IPS-15b (cell line): ENCODE results near the gene DNAJB6.

Source experiments
- H3K27me3 ChIP-seq: one replicate; pipeline ENCODE4 v1.6.1; 2013; ENCODE audit warnings: low read length; ENCODE audit not compliant: control insufficient read depth, insufficient read depth
- H3K36me3 ChIP-seq: one replicate; pipeline ENCODE4 v1.6.1; 2013; ENCODE audit warnings: low read length; ENCODE audit not compliant: control insufficient read depth, insufficient read depth
- H3K4me1 ChIP-seq: one replicate; pipeline ENCODE4 v1.6.1; 2013; ENCODE audit warnings: mild to moderate bottlenecking, low read length; ENCODE audit not compliant: control insufficient read depth, insufficient read depth
- H3K4me3 ChIP-seq: one replicate; pipeline ENCODE4 v1.5.1; 2013; ENCODE audit warnings: low read depth, low read length
- H3K9ac ChIP-seq: one replicate; pipeline ENCODE4 v1.6.1; 2013; ENCODE audit warnings: low read depth, mild to moderate bottlenecking, low read length
- H3K9me3 ChIP-seq: one replicate; pipeline ENCODE4 v1.6.1; 2013; ENCODE audit warnings: mild to moderate bottlenecking, low read length; ENCODE audit not compliant: control insufficient read depth, insufficient read depth

Gene DNAJB6

DNA sequence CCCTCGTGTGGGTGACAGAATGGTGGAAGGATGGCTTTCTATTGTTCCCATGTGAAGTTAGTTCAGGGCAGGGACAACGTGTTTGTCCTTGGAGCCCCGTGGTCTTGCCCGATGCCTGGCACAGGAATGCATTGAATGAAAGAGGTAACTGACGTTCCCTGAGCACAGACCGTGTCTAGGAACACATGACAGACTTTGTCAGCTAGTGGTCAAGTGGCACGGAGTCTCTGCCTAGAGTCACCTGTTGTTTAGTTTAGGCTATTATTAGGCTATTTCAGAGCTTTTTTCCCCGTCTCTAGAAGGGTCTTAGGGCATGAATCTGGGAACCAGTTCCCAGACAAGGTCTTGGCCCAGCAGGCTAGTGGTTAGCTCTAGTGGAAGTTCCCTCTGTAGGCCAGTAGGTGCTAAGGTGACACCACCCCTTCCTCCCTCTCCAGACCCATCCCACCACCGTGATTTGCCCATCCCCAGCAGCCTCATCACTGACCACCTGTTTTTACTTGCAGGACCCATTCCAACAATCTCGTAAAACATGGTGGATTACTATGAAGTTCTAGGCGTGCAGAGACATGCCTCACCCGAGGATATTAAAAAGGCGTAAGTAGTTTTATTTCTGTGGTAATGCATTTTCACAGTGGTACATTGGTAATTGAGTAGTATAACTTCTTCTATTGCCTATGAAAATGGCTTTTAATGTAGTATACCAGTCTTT is 21.4 kb downstream of the DNAJB6 start:
- H3K27me3 ChIP-seq, result no peaks in the 10 kb centered on the region
- no peak overlapping the region for H3K4me3 ChIP-seq
- no peaks in the 10 kb centered on the region for H3K9me3 ChIP-seq
- peaks cover 18% of the 10 kb centered on the region for H3K36me3 ChIP-seq
- peaks cover 17% of the 10 kb centered on the region for H3K4me1 ChIP-seq
- H3K9ac ChIP-seq, result no peak overlapping the region

DNA sequence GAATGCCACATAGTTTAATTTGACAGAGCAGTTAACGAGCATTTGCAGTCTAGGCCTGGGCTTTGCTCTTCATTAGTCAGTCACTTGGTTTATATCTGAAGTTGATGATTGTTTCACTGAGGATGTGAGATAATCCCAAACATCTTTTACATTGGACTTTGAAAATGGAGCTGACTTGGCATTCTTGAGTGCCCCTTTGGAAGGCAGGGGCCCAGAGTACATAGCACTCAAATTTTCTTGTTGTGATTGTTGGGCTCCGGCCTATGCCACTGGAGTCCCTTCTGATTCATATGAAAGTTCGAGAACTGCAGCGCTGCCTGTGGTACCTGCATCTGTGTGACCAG is 21.9 kb downstream of the DNAJB6 start:
- H3K36me3 ChIP-seq, result peaks cover 23% of the 10 kb centered on the region
- no peaks in the 10 kb centered on the region for H3K27me3 ChIP-seq
- no peak overlapping the region for H3K4me3 ChIP-seq
- H3K9me3 ChIP-seq, result no peaks in the 10 kb centered on the region
- H3K9ac ChIP-seq, result no peak overlapping the region
- H3K4me1 ChIP-seq, result peaks cover 16% of the 10 kb centered on the region

DNA sequence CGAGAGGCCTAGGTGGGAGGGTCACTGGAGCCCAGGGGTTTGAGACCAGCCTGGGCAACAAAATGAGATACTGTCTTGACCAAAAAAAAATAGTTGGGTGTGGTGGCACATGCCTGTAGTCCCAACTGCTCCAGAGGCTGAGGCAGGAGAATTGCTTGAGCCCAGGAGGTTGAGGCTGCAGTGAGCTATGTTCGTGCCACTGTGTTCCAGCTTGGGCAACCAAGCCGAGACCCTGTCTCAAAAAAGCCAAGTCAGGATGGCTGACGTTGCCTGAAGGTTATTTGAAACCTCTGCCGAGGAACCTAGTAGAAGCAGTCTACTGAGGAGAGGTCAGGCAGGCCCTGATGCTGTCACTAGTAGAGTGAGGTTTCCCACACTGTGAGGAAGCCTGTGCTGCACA is 22.8 kb downstream of the DNAJB6 start:
- H3K4me3 ChIP-seq, result no peak overlapping the region
- H3K9me3 ChIP-seq, result no peaks in the 10 kb centered on the region
- no peak overlapping the region for H3K9ac ChIP-seq
- peaks cover 13% of the 10 kb centered on the region for H3K4me1 ChIP-seq
- no peaks in the 10 kb centered on the region for H3K27me3 ChIP-seq
- H3K36me3 ChIP-seq, result peaks cover 29% of the 10 kb centered on the region

DNA sequence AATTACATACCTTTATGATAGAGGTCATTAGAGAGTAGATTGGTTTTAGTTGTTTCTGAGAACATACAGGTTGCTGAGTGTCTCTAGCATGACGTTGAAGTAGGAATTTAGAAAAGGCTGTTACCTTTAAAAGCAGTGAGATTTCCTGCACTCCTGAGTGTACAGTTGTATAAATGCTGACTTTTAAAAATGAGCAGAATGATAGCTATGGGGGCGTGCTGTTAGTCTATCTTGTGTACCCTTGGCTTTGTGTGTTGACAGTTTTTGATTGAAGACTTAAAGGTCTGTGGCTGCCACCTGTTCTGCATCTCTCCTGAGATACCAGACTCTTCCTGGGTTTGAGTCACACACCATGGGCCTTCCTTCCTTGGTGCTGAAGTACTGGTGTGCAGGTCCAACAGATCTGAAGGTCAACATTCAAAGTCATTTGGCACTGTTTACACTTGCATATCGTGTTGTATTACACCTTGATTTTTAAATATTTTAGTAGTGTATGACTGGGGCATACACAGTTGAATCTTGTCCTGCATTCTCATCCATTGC is 23.8 kb downstream of the DNAJB6 start:
- Histone ChIP-seq H3K9ac (no peak overlapping the region), H3K4me3 (no peak overlapping the region), H3K27me3 (no peaks in the 10 kb centered on the region), H3K9me3 (no peaks in the 10 kb centered on the region), H3K4me1 (peaks cover 12% of the 10 kb centered on the region), H3K36me3 (peaks cover 39% of the 10 kb centered on the region)

DNA sequence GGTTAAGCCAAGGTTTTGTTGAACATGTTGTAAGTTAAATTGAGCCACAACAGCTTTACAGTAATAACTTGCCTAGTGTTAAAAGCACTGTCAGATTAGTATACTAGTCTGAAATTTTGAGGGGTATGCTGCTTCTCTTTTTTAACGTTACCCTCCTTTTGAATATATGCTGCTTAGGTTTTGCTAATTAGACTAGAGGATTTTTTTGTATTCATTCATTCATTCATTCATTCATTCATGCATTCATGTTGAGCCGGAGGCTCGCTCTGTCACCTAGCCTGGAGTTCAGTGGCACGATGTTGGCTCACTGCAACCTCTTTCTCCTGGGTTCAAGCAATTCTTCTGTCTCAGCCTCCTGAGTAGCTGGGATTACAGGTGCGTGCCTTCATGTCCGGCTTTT is 24.7 kb downstream of the DNAJB6 start:
- Histone ChIP-seq H3K4me3 (no peak overlapping the region), H3K36me3 (peaks cover 46% of the 10 kb centered on the region), H3K4me1 (peaks cover 5% of the 10 kb centered on the region), H3K9me3 (no peaks in the 10 kb centered on the region), H3K9ac (no peak overlapping the region), H3K27me3 (no peaks in the 10 kb centered on the region)

DNA sequence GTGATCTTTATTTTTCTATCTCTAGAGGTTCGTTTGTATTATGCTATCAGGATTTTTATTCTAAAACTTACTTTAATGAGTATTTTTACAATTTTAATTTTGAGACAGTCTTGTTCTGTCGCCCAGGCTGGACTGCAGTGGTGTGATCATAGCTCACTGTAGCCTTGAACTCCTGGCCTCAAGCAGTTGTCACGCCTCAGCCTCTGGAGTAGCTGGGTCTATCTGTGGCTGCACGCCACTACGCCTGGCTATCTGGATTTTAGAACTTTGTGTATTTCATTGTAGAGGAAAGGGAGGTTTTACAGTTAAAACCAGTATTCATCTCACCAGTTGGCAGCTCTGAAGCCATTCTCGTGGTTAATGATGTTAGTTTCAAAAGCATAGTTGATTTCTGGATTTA is 25.9 kb downstream of the DNAJB6 start:
- Histone ChIP-seq H3K36me3 (peaks cover 52% of the 10 kb centered on the region), H3K27me3 (no peaks in the 10 kb centered on the region), H3K9ac (no peak overlapping the region), H3K4me1 (peaks cover 2% of the 10 kb centered on the region), H3K4me3 (no peak overlapping the region), H3K9me3 (no peaks in the 10 kb centered on the region)

DNA sequence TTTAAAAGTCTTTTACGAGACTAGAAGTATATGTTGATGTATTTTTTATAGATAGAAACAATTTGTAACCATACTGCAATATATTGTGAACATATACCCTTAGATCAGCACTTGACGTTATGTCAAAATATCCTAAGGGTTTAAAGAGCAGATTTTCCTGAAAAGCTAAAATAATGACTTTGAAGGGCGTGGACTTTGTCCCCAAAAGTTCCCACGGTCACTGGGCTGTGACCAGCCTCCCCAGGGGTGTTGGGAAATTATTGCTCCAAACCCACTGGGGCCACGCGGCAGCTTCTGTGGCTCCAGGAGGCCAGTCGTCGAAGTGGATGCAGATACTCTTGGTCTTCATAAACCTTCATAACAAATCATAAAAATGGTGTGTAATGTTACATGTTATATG is 29.9 kb downstream of the DNAJB6 start:
- no peaks in the 10 kb centered on the region for H3K4me1 ChIP-seq
- H3K27me3 ChIP-seq, result no peaks in the 10 kb centered on the region
- H3K4me3 ChIP-seq, result no peak overlapping the region
- peaks cover 70% of the 10 kb centered on the region for H3K36me3 ChIP-seq
- no peak overlapping the region for H3K9ac ChIP-seq
- H3K9me3 ChIP-seq, result no peaks in the 10 kb centered on the region

DNA sequence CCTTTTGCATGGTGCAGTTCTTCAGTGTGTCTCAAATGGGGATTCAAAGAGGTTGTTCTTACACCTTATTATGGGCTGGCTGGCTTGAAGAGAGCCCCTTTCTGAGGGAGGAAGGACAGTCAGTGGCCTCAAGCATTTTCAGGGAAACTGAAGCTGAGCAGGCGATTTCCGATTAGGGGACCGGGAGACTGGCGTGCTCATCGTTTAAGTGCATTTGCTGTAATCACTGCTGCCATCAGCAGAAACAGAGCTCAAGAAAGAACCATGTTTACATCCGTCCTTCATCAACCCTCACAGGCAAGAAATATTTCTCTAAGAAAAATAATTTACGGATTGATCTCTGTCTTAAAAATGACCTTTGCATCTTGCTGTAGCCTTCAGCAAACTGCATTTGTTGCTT is 32.2 kb downstream of the DNAJB6 start:
- H3K4me3 ChIP-seq, result no peak overlapping the region
- H3K27me3 ChIP-seq, result no peaks in the 10 kb centered on the region
- no peaks in the 10 kb centered on the region for H3K4me1 ChIP-seq
- H3K9ac ChIP-seq, result no peak overlapping the region
- peaks cover 76% of the 10 kb centered on the region for H3K36me3 ChIP-seq
- no peaks in the 10 kb centered on the region for H3K9me3 ChIP-seq

DNA sequence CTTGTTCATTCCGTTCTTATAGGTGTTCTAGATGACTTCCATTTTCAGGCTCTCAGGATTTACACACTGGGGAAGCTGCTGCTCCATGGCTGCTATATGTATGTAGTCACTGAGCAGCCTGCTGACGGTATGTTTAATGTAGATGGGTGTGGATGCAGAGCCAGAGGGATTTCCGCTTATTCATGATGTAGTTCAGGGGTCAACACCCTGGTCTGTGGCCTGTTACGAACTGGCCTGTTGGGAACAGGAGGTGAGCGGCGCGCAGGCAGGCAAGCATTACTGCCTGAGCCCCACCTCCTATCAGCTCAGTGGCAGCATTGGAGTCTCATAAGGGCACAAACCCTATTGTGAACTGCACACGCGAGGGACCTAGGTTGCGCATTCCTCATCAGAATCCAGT is 33.9 kb downstream of the DNAJB6 start:
- Histone ChIP-seq H3K9me3 (no peaks in the 10 kb centered on the region), H3K4me3 (no peak overlapping the region), H3K27me3 (no peaks in the 10 kb centered on the region), H3K9ac (no peak overlapping the region), H3K36me3 (peaks cover 70% of the 10 kb centered on the region), H3K4me1 (peaks cover 6% of the 10 kb centered on the region)

DNA sequence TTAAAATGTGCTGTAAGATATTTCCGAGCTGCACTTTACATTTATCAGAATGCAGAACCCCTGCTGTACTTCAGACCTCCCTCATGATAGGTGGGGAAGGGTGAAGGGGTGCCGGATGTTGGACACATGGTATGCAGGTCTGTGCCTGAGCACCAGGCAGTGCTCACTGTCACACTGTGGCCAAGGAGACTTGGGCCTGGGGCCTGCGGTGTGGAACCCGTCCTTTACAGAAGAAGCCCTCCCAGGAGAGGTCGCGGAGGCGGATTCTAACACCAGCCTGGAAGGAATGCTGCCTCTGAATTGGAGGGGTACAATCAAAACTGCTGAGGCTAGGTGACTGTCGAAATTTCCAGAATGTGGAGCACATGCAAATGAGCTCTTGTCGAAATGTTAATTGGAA is 34.5 kb downstream of the DNAJB6 start:
- Histone ChIP-seq H3K9ac (no peak overlapping the region), H3K4me3 (no peak overlapping the region), H3K9me3 (no peaks in the 10 kb centered on the region), H3K4me1 (peaks cover 12% of the 10 kb centered on the region), H3K27me3 (no peaks in the 10 kb centered on the region), H3K36me3 (peaks cover 67% of the 10 kb centered on the region)

DNA sequence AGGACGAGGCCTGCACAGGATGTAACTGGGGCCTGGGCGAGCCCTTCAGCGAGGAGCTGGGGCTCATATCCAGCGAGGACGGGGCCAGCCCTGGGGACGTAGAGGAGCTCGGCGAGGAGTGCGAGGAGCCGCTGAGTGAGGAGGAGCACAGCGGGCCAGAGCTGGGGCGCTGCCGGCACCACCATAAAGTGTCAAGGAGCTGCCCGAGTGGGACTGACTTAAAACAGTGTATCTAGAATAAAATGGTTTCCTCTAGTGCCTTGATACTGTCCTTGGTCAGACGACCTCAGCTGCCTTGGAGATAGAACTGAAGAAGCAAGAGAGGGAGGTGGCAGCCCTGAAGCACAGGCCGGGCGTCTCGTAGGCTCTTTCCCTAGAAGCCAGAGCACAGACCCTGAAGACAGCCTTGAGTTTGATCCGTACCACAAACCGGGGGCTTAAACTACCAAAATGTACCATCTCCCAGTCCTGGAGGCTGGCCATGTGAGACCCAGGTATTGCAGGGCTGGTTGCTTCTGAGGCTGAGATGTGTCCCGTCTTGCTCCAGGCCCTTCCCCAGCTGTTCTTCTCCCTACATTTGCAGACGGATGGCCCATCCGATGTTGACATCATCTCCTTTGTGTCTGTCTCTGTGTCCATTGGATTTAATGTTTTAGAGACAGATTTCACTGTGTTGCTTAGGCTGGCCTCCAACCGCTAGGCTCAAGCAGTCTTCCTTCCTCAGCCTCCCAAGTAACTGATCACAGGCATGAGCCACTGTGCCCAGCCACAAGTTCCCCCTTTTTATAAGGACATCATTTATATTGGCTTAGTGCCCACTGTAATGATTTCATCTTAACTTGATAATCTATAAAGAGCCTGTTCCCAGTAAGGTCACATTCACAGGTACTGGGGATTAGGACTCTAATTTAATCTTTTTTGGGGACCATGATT is 35.8 kb downstream of the DNAJB6 start:
- Histone ChIP-seq H3K9ac (no peak overlapping the region), H3K4me1 (peaks cover 13% of the 10 kb centered on the region), H3K36me3 (peaks cover 62% of the 10 kb centered on the region), H3K27me3 (no peaks in the 10 kb centered on the region), H3K9me3 (no peaks in the 10 kb centered on the region), H3K4me3 (no peak overlapping the region)

DNA sequence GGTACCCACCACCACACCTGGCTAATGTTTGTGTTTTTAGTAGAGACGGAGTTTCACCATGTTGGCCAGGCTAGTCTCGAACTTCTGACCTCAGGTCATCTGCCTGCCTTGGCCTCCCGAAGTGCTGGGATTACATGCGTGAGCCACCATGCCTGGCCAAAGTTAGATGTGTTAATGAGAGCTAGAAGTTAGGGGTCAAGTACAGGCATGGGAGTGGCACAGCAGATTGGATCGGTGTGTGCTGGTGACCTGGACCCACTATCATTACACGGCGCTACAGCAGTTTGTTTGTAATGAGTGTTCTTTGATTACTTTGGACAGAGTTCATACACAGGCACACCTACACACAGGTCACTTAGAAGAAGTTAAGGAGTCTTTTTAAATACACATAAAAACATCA is 36.7 kb downstream of the DNAJB6 start:
- Histone ChIP-seq H3K36me3 (peaks cover 57% of the 10 kb centered on the region), H3K9me3 (no peaks in the 10 kb centered on the region), H3K9ac (no peak overlapping the region), H3K4me1 (peaks cover 13% of the 10 kb centered on the region), H3K4me3 (no peak overlapping the region), H3K27me3 (no peaks in the 10 kb centered on the region)
